Activated CD4-positive, alpha-beta memory T cell treated with anti-CD3 and anti-CD28 coated beads for 36 hours (primary cell): ENCODE measurements around the gene ZSCAN4. TPM values are rescaled to one million over a fixed set of nuclear protein-coding genes. Genes with fewer than 3 reads are reported as not detected.

ENCODE experiments used
- total RNA-seq, 2 experiments: library from RNA; stranded (reverse); gene quantifications; one replicate each; pipeline ENCODE4 v1.2.3, GENCODE V29; 2021

ZSCAN4 gene
- total RNA-seq, 2 experiments from 2014 or later, result not detected

Other genes starting within 250 kb of the ZSCAN4 start
- gene ZNF749, start 233.6 kb upstream of the ZSCAN4 start, total RNA-seq, result 1 to 10 TPM; 9.3 to 9.4 TPM
- under 1 TPM in 1 of 2 experiments, not detected in 1; 0.12 TPM for gene VN1R1, start 211.8 kb upstream of the ZSCAN4 start, total RNA-seq
- gene ZNF772, start 191.4 kb upstream of the ZSCAN4 start, total RNA-seq, result 1 to 10 TPM; 3.9 to 4.0 TPM
- gene ZNF419, start 181.2 kb upstream of the ZSCAN4 start, total RNA-seq, result 1 to 10 TPM; 4.3 to 5.1 TPM
- gene ZNF773, start 169.0 kb upstream of the ZSCAN4 start, total RNA-seq, result 1 to 10 TPM; 4.0 to 4.5 TPM
- 1 to 10 TPM; 2.9 to 3.4 TPM for gene ZNF549, start 141.6 kb upstream of the ZSCAN4 start, total RNA-seq
- gene ZNF550, start 109.1 kb upstream of the ZSCAN4 start, total RNA-seq, result 1 to 10 TPM; 5.6 to 6.6 TPM
- 1 to 10 TPM; 2.2 to 2.4 TPM for gene ZNF416, start 90.0 kb upstream of the ZSCAN4 start, total RNA-seq
- gene ZIK1, start 84.8 kb upstream of the ZSCAN4 start, total RNA-seq, result 1 to 10 TPM; 3.4 to 3.6 TPM
- gene ZNF530, start 69.0 kb upstream of the ZSCAN4 start, total RNA-seq, result 1 to 10 TPM; 3.7 to 5.6 TPM
- gene ZNF134, start 54.7 kb upstream of the ZSCAN4 start, total RNA-seq, result 1 to 10 TPM; 6.7 to 8.0 TPM
- gene ZNF211, start 35.8 kb upstream of the ZSCAN4 start, total RNA-seq, result 1 to 10 TPM; 8.2 to 8.3 TPM
- gene ZNF551, start 13.0 kb downstream of the ZSCAN4 start, total RNA-seq, result 1 to 10 TPM; 4.4 to 6.2 TPM
- under 1 TPM; 0.48 to 0.61 TPM for gene ZNF154, start 40.3 kb downstream of the ZSCAN4 start, total RNA-seq
- gene ZNF671, start 58.7 kb downstream of the ZSCAN4 start, total RNA-seq, result 1 to 10 TPM; 5.4 to 6.3 TPM
- 1 to 10 TPM; 7.8 to 8.3 TPM for gene ZNF776, start 77.9 kb downstream of the ZSCAN4 start, total RNA-seq
- 10 to 100 TPM; 11.5 to 11.7 TPM for gene ZNF586, start 100.7 kb downstream of the ZSCAN4 start, total RNA-seq
- gene ZNF552, start 146.0 kb downstream of the ZSCAN4 start, total RNA-seq, result 1 to 10 TPM; 4.8 to 6.1 TPM
- gene ZNF587B, start 161.4 kb downstream of the ZSCAN4 start, total RNA-seq, result 10 to 100 TPM; 14.2 to 15.2 TPM
- 10 to 100 TPM; 20.9 to 23.9 TPM for gene ZNF587, start 180.9 kb downstream of the ZSCAN4 start, total RNA-seq
- 10 to 100 TPM; 10.4 to 12.4 TPM for gene ZNF814, start 220.1 kb downstream of the ZSCAN4 start, total RNA-seq
- 10 to 100 TPM; 10.6 to 11.1 TPM for gene ZNF417, start 247.7 kb downstream of the ZSCAN4 start, total RNA-seq